ENCODE results near the gene SH2D3C. TPM values are rescaled to one million over a fixed set of nuclear protein-coding genes. Genes with fewer than 3 reads are reported as not detected.

SH2D3C gene
- total and polyA plus RNA-seq, 10 of the 15 experiments (the other 5 are each of a cell fraction or from before 2014, with no cell fraction given), result 1.2 to 23.5 (median 16.2) TPM

DNA sequence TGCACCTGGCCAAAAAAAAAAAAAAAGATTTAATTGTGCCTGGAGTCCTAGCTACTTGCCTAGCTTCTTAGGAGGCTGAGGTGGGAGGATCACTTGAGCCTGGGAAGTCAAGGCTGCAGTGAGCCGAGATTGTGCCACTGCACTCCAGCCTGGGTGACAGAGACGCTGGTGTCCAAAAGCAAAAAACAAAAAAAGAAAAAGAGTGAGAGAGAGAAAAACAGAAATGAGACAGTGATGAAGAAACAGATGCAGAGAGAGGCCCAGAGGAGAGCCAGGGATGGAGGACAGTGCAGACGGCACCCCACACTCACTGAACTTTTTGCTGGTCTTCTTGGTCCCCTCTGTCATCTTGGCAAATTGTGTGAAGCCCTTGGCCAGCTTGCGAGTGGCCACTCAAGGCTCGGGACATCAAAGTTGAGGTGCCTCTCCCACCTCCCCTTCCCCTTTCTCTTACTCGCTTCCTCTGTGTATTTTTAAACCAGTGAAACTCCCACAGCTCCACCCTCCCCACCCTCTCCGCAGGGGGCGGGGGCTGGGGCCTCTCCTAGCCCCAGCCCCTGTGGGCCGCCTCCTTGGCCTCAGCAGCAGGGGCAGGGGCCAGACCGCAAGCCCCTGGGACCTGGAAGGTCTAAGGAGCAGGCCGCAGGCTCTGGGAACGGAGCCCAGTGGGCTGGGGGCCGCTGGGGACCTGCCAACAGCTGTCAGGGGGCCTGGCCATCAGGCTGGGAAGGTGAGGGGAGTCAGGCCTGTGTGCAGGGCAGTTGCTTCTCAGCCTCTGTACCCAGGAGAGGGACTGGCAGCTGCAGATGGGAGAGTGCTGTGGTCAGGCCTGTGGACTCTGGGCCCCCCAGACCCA lies at the start of gene SH2D3C (continued):
- TF ChIP-seq, protein P1, sequence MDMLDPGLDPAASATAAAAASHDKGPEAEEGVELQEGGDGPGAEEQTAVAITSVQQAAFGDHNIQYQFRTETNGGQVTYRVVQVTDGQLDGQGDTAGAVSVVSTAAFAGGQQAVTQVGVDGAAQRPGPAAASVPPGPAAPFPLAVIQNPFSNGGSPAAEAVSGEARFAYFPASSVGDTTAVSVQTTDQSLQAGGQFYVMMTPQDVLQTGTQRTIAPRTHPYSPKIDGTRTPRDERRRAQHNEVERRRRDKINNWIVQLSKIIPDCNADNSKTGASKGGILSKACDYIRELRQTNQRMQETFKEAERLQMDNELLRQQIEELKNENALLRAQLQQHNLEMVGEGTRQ (IDR thresholded peaks at IDR 0.05; ENCODE audit: borderline replicate concordance, low read depth, low read length), result no peak
- TF ChIP-seq, protein P2, sequence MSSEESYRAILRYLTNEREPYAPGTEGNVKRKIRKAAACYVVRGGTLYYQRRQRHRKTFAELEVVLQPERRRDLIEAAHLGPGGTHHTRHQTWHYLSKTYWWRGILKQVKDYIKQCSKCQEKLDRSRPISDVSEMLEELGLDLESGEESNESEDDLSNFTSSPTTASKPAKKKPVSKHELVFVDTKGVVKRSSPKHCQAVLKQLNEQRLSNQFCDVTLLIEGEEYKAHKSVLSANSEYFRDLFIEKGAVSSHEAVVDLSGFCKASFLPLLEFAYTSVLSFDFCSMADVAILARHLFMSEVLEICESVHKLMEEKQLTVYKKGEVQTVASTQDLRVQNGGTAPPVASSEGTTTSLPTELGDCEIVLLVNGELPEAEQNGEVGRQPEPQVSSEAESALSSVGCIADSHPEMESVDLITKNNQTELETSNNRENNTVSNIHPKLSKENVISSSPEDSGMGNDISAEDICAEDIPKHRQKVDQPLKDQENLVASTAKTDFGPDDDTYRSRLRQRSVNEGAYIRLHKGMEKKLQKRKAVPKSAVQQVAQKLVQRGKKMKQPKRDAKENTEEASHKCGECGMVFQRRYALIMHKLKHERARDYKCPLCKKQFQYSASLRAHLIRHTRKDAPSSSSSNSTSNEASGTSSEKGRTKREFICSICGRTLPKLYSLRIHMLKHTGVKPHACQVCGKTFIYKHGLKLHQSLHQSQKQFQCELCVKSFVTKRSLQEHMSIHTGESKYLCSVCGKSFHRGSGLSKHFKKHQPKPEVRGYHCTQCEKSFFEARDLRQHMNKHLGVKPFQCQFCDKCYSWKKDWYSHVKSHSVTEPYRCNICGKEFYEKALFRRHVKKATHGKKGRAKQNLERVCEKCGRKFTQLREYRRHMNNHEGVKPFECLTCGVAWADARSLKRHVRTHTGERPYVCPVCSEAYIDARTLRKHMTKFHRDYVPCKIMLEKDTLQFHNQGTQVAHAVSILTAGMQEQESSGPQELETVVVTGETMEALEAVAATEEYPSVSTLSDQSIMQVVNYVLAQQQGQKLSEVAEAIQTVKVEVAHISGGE (CRISPR knock-in tag; IDR thresholded peaks at IDR 0.05), result no peak
- TF ChIP-seq SP1 (IDR thresholded peaks at IDR 0.05; ENCODE audit: low read depth, low read length) (no peak), CHD1 (IDR thresholded peaks at IDR 0.05; ENCODE audit: low read depth, low read length) (no peak), STAT1 (conservative IDR thresholded peaks at IDR 0.05) (no peak), DPF2 (IDR thresholded peaks at IDR 0.05) (peak; percentile 55), ETV6 (conservative IDR thresholded peaks at IDR 0.05 in 1 of 2, IDR thresholded peaks at IDR 0.05 in 1 of 2; ENCODE audit: borderline replicate concordance in 1 of 2, low read depth in 1 of 2) (no peak), PML (IDR thresholded peaks at IDR 0.05; ENCODE audit: low read length) (no peak), NR2F1 (conservative IDR thresholded peaks at IDR 0.05) (peak; percentile 56)
- TF ChIP-seq, protein P3, sequence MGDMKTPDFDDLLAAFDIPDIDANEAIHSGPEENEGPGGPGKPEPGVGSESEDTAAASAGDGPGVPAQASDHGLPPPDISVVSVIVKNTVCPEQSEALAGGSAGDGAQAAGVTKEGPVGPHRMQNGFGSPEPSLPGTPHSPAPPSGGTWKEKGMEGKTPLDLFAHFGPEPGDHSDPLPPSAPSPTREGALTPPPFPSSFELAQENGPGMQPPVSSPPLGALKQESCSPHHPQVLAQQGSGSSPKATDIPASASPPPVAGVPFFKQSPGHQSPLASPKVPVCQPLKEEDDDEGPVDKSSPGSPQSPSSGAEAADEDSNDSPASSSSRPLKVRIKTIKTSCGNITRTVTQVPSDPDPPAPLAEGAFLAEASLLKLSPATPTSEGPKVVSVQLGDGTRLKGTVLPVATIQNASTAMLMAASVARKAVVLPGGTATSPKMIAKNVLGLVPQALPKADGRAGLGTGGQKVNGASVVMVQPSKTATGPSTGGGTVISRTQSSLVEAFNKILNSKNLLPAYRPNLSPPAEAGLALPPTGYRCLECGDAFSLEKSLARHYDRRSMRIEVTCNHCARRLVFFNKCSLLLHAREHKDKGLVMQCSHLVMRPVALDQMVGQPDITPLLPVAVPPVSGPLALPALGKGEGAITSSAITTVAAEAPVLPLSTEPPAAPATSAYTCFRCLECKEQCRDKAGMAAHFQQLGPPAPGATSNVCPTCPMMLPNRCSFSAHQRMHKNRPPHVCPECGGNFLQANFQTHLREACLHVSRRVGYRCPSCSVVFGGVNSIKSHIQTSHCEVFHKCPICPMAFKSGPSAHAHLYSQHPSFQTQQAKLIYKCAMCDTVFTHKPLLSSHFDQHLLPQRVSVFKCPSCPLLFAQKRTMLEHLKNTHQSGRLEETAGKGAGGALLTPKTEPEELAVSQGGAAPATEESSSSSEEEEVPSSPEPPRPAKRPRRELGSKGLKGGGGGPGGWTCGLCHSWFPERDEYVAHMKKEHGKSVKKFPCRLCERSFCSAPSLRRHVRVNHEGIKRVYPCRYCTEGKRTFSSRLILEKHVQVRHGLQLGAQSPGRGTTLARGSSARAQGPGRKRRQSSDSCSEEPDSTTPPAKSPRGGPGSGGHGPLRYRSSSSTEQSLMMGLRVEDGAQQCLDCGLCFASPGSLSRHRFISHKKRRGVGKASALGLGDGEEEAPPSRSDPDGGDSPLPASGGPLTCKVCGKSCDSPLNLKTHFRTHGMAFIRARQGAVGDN (IDR thresholded peaks at IDR 0.05), result no peak
- TF ChIP-seq, protein P4, sequence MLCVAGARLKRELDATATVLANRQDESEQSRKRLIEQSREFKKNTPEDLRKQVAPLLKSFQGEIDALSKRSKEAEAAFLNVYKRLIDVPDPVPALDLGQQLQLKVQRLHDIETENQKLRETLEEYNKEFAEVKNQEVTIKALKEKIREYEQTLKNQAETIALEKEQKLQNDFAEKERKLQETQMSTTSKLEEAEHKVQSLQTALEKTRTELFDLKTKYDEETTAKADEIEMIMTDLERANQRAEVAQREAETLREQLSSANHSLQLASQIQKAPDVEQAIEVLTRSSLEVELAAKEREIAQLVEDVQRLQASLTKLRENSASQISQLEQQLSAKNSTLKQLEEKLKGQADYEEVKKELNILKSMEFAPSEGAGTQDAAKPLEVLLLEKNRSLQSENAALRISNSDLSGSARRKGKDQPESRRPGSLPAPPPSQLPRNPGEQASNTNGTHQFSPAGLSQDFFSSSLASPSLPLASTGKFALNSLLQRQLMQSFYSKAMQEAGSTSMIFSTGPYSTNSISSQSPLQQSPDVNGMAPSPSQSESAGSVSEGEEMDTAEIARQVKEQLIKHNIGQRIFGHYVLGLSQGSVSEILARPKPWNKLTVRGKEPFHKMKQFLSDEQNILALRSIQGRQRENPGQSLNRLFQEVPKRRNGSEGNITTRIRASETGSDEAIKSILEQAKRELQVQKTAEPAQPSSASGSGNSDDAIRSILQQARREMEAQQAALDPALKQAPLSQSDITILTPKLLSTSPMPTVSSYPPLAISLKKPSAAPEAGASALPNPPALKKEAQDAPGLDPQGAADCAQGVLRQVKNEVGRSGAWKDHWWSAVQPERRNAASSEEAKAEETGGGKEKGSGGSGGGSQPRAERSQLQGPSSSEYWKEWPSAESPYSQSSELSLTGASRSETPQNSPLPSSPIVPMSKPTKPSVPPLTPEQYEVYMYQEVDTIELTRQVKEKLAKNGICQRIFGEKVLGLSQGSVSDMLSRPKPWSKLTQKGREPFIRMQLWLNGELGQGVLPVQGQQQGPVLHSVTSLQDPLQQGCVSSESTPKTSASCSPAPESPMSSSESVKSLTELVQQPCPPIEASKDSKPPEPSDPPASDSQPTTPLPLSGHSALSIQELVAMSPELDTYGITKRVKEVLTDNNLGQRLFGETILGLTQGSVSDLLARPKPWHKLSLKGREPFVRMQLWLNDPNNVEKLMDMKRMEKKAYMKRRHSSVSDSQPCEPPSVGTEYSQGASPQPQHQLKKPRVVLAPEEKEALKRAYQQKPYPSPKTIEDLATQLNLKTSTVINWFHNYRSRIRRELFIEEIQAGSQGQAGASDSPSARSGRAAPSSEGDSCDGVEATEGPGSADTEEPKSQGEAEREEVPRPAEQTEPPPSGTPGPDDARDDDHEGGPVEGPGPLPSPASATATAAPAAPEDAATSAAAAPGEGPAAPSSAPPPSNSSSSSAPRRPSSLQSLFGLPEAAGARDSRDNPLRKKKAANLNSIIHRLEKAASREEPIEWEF (IDR thresholded peaks at IDR 0.05; ENCODE audit: insufficient replicate concordance, low read depth, low read length), result no peak
- TF ChIP-seq, protein P5, sequence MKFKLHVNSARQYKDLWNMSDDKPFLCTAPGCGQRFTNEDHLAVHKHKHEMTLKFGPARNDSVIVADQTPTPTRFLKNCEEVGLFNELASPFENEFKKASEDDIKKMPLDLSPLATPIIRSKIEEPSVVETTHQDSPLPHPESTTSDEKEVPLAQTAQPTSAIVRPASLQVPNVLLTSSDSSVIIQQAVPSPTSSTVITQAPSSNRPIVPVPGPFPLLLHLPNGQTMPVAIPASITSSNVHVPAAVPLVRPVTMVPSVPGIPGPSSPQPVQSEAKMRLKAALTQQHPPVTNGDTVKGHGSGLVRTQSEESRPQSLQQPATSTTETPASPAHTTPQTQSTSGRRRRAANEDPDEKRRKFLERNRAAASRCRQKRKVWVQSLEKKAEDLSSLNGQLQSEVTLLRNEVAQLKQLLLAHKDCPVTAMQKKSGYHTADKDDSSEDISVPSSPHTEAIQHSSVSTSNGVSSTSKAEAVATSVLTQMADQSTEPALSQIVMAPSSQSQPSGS (IDR thresholded peaks at IDR 0.05; ENCODE audit: low read length), result no peak
- TF ChIP-seq, protein P6, sequence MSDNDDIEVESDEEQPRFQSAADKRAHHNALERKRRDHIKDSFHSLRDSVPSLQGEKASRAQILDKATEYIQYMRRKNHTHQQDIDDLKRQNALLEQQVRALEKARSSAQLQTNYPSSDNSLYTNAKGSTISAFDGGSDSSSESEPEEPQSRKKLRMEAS (IDR thresholded peaks at IDR 0.05; ENCODE audit: low read depth, low read length), result no peak

Measured in GM12878 (cell line).